Measurements from ENCODE around the gene TCOF1.

The TCOF1 gene

GRCh38 chr5:150357326-150358260 lies at the start of gene TCOF1:
Gene TCOF1, plus strand, starts transcription at chr5:150357697. Its CDS starts 50 bp downstream, at chr5:150357747.
- DNase-seq = peak; percentile 92 to 94

GRCh38 chr5:150309101-150309885 lies 48.2 kb upstream of the TCOF1 start:
- DNase-seq = no peak

- no peak for DNase-seq
Observed at GRCh38 chr5:150309886-150310239, 47.6 kb upstream of the TCOF1 start.

- DNase-seq = no peak
Observed at GRCh38 chr5:150310246-150310645, 47.3 kb upstream of the TCOF1 start.

GRCh38 chr5:150311015-150311692 lies 46.3 kb upstream of the TCOF1 start:
- no peak for DNase-seq

- no peak for DNase-seq
Observed at GRCh38 chr5:150312518-150312917, 45.0 kb upstream of the TCOF1 start.

- no peak for DNase-seq
Observed at GRCh38 chr5:150313501-150313900, 44.0 kb upstream of the TCOF1 start.

GRCh38 chr5:150313921-150314716 lies 43.4 kb upstream of the TCOF1 start:
- DNase-seq = no peak

GRCh38 chr5:150315245-150315644 lies 42.3 kb upstream of the TCOF1 start:
- no peak for DNase-seq

GRCh38 chr5:150316320-150316719 lies 41.2 kb upstream of the TCOF1 start:
- no peak for DNase-seq

- DNase-seq = no peak
Observed at GRCh38 chr5:150317048-150318003, 40.2 kb upstream of the TCOF1 start.

- no peak for DNase-seq
Observed at GRCh38 chr5:150318613-150319483, 38.6 kb upstream of the TCOF1 start.

- no peak for DNase-seq
Observed at GRCh38 chr5:150319484-150319790, 38.1 kb upstream of the TCOF1 start.

- DNase-seq = peak; percentile 50 to 59
Observed at GRCh38 chr5:150320044-150320613, 37.4 kb upstream of the TCOF1 start.

- DNase-seq = no peak
Observed at GRCh38 chr5:150321211-150321610, 36.3 kb upstream of the TCOF1 start.

GRCh38 chr5:150321784-150322183 lies 35.7 kb upstream of the TCOF1 start:
- DNase-seq = no peak

- DNase-seq = no peak
Observed at GRCh38 chr5:150322202-150322601, 35.3 kb upstream of the TCOF1 start.

GRCh38 chr5:150323092-150323491 lies 34.4 kb upstream of the TCOF1 start:
- no peak for DNase-seq

GRCh38 chr5:150323819-150324218 lies 33.7 kb upstream of the TCOF1 start:
- DNase-seq = no peak

GRCh38 chr5:150325426-150325825 lies 32.1 kb upstream of the TCOF1 start:
- DNase-seq = no peak
